IMR-90 (cell line): Measurements from ENCODE around the gene AAGAB. TPM values are rescaled to one million over a fixed set of nuclear protein-coding genes. Genes with fewer than 3 reads are reported as not detected.

Experiments used
- ATAC-seq: fragments of 200-7000 bp; cut with Tn5 transposase; 2 replicates; pipeline ENCODE4 v1.9.1; 2020; ENCODE audit warnings: low read depth, mild to moderate bottlenecking, moderate library complexity
- BruUV-seq: library from RNA; stranded (reverse); fragments of 400-500 nt; replicated peaks from 2 replicates; lab custom pipeline; 2021; lab: Mats Ljungman, UMichigan
- CTCF ChIA-PET: fragments of 300-600 bp; formaldehyde crosslinking; extraction: SDS; loops from one replicate; lab custom pipeline; 2021; ENCODE audit warnings: antibody characterized with exemption; lab: Yijun Ruan, JAX
- POLR2A ChIA-PET: fragments of 300-600 bp; sonication (Branson Sonifier 250); formaldehyde crosslinking; loops from one replicate; lab custom pipeline; 2022; ENCODE audit warnings: antibody characterized with exemption; ENCODE audit not compliant: unreplicated experiment; lab: Charles Lee
- DNase-seq: peaks from one replicate; pipeline ENCODE4 v3.0.0; 2013
- H2AFZ ChIP-seq: replicated peaks from 2 replicates; pipeline ENCODE3; 2013; ENCODE audit warnings: low read length, mild to moderate bottlenecking; ENCODE audit not compliant: poor library complexity
- H2AK5ac ChIP-seq: 2 replicates; pipeline ENCODE4 v1.6.1; 2013; ENCODE audit warnings: low read depth, low read length, inconsistent platforms
- H2AK9ac ChIP-seq: replicated peaks from 2 replicates; pipeline ENCODE3; 2013; ENCODE audit warnings: mild to moderate bottlenecking, low read depth, low read length, moderate library complexity; ENCODE audit not compliant: poor library complexity
- H2BK120ac ChIP-seq: 2 replicates; pipeline ENCODE4 v1.6.1; 2013; ENCODE audit warnings: low read depth, low read length, inconsistent platforms
- H2BK15ac ChIP-seq: 3 replicates; pipeline ENCODE4 v1.6.1; 2013; ENCODE audit warnings: low read depth, low read length, inconsistent platforms
- H2BK20ac ChIP-seq: 2 replicates; pipeline ENCODE4 v1.6.1; 2013; ENCODE audit warnings: low read depth, mild to moderate bottlenecking, inconsistent platforms, low read length, moderate library complexity
- H2BK5ac ChIP-seq: 2 replicates; pipeline ENCODE4 v1.6.1; 2013; ENCODE audit warnings: mild to moderate bottlenecking, low read depth, low read length, inconsistent platforms; ENCODE audit not compliant: poor library complexity, severe bottlenecking
- H3K14ac ChIP-seq: replicated peaks from 2 replicates; pipeline ENCODE4 v1.6.1; 2013; ENCODE audit warnings: low read depth, low read length, inconsistent platforms
- H3K18ac ChIP-seq: 2 replicates; pipeline ENCODE4 v1.6.1; 2013; ENCODE audit warnings: low read depth, low read length, control low read depth
- H3K23ac ChIP-seq: 2 replicates; pipeline ENCODE4 v1.6.1; 2013; ENCODE audit warnings: low read depth, low read length, inconsistent platforms
- H3K27ac ChIP-seq: 2 replicates; pipeline ENCODE4 v1.5.1; 2013; ENCODE audit warnings: mild to moderate bottlenecking, control low read depth, low read length; ENCODE audit not compliant: insufficient read depth
- H3K27me3 ChIP-seq: 2 replicates; pipeline ENCODE4 v1.6.1; 2013; ENCODE audit warnings: low read length; ENCODE audit not compliant: control insufficient read depth, insufficient read depth
- H3K36me3 ChIP-seq: 2 replicates; pipeline ENCODE4 v1.6.1; 2013; ENCODE audit warnings: low read length, mixed read lengths; ENCODE audit not compliant: control insufficient read depth, insufficient read depth
- H3K4ac ChIP-seq: 2 replicates; pipeline ENCODE4 v1.6.1; 2013; ENCODE audit warnings: low read depth, low read length, inconsistent platforms
- H3K4me1 ChIP-seq: 2 replicates; pipeline ENCODE4 v1.6.1; 2013; ENCODE audit warnings: low read length, mixed read lengths; ENCODE audit not compliant: control insufficient read depth, insufficient read depth
- H3K4me2 ChIP-seq: 2 replicates; pipeline ENCODE4 v1.6.1; 2013; ENCODE audit warnings: low read depth, mild to moderate bottlenecking, control low read depth, low read length, moderate library complexity
- H3K4me3 ChIP-seq: 2 replicates; pipeline ENCODE4 v1.5.1; 2013; ENCODE audit warnings: low read depth, mild to moderate bottlenecking, control low read depth, low read length, moderate library complexity; ENCODE audit not compliant: insufficient read depth
- H3K56ac ChIP-seq: 2 replicates; pipeline ENCODE4 v1.6.1; 2013; ENCODE audit warnings: low read length, inconsistent platforms; ENCODE audit not compliant: insufficient read depth; ENCODE audit errors: extremely low read depth
- H3K79me1 ChIP-seq, 2 experiments: 2 replicates each; pipeline ENCODE4 v1.6.1; 2013; ENCODE audit warnings: low read length in 2 of 2, inconsistent platforms in 1 of 2, low read depth in 1 of 2
- H3K9ac ChIP-seq: 2 replicates; pipeline ENCODE4 v1.6.1; 2013; ENCODE audit warnings: low read depth, low read length, control low read depth
- H3K9me1 ChIP-seq: 2 replicates; pipeline ENCODE4 v1.6.1; 2013; ENCODE audit warnings: low read length, inconsistent platforms; ENCODE audit not compliant: insufficient read depth
- H3K9me3 ChIP-seq: 2 replicates; pipeline ENCODE4 v1.6.1; 2013; ENCODE audit warnings: low read length; ENCODE audit not compliant: control insufficient read depth, insufficient read depth
- H4K20me1 ChIP-seq: 2 replicates; pipeline ENCODE4 v1.6.1; 2013; ENCODE audit warnings: low read length, inconsistent platforms; ENCODE audit not compliant: insufficient read depth
- H4K5ac ChIP-seq: 2 replicates; pipeline ENCODE4 v1.6.1; 2013; ENCODE audit warnings: mild to moderate bottlenecking, low read depth, low read length, control low read depth
- H4K8ac ChIP-seq, 2 experiments: 2 replicates each; pipeline ENCODE4 v1.6.1; 2013; ENCODE audit warnings: low read depth in 2 of 2, low read length in 2 of 2, control low read depth in 1 of 2, inconsistent platforms in 1 of 2
- H4K91ac ChIP-seq: 2 replicates; pipeline ENCODE4 v1.6.1; 2013; ENCODE audit warnings: low read depth, low read length, inconsistent platforms; ENCODE audit not compliant: insufficient read depth
- CEBPB ChIP-seq: IDR thresholded peaks from 2 replicates; pipeline ENCODE4 v1.6.1; 2012; ENCODE audit warnings: low read depth, low read length, improper control_type of control experiment
- CHD1 ChIP-seq: IDR thresholded peaks from 2 replicates; pipeline ENCODE4 v1.6.1; 2012; ENCODE audit warnings: low read depth, low read length, improper control_type of control experiment
- FOS ChIP-seq: fragments of 150-350 bp; IDR thresholded peaks from 2 replicates; pipeline ENCODE4 v1.6.1; 2016; ENCODE audit warnings: low read depth, low read length
- MAFK ChIP-seq: IDR thresholded peaks from 2 replicates; pipeline ENCODE4 v1.6.1; 2012; ENCODE audit warnings: low read depth, low read length, improper control_type of control experiment
- MAZ ChIP-seq: IDR thresholded peaks from 2 replicates; pipeline ENCODE4 v1.6.1; 2012; ENCODE audit warnings: low read depth, mild to moderate bottlenecking, low read length, improper control_type of control experiment, moderate library complexity, borderline replicate concordance
- MXI1 ChIP-seq: IDR thresholded peaks from 2 replicates; pipeline ENCODE4 v1.6.1; 2012; ENCODE audit warnings: low read depth, mild to moderate bottlenecking, low read length, moderate library complexity, borderline replicate concordance
- NFE2L2 ChIP-seq: fragments of 150-350 bp; IDR thresholded peaks from 2 replicates; pipeline ENCODE4 v1.6.1; 2016; ENCODE audit warnings: low read depth, mild to moderate bottlenecking, low read length
- POLR2A ChIP-seq: IDR thresholded peaks from 2 replicates; pipeline ENCODE4 v1.6.1; 2012; ENCODE audit warnings: mild to moderate bottlenecking, low read depth, low read length
- SMC3 ChIP-seq: fragments of 150-350 bp; IDR thresholded peaks from 2 replicates; pipeline ENCODE4 v1.6.1; 2016; ENCODE audit warnings: low read depth, mild to moderate bottlenecking, antibody characterized with exemption, low read length, moderate library complexity
- WGBS, 2 experiments: methylation state at CpG; one replicate each; pipeline versions ENCODE4 v1.1.5 to v1.1.7; 2013; ENCODE audit warnings: missing lambda C conversion rate in 2 of 2; ENCODE audit not compliant: insufficient read length in 1 of 2; ENCODE audit errors: extremely low coverage in 2 of 2; 5-methylcytosine and 5-hydroxymethylcytosine counted together
- dilution Hi-C: fragments of 300-500 bp; cut with HindIII; formaldehyde crosslinking; loops from one replicate; pipeline ENCODE4 v1.14.3; 2018; ENCODE audit warnings: low sequenced_read_pairs; ENCODE audit not compliant: unreplicated experiment
- in situ Hi-C: fragments of 300-500 bp; cut with MboI; formaldehyde crosslinking; loops from 3 replicates; pipeline ENCODE4 v1.14.3; 2019; ENCODE audit warnings: low sequenced_read_pairs, inconsistent platforms, mixed read lengths
- intact Hi-C: fragments of 100-400 bp; cut with micrococcal nuclease; formaldehyde crosslinking; loops from 2 replicates; pipeline ENCODE4 v1.10.0; 2022
- polyA plus RNA-seq, 3 experiments: library from polyadenylated mRNA; depleted of rRNA; stranded (reverse); fragments of >200 nt; gene quantifications; 2 replicates each; pipeline ENCODE4 v1.2.3, GENCODE V29; 2012; ENCODE audit warnings: low replicate concordance in 1 of 3
- total RNA-seq: library from RNA; depleted of rRNA; stranded (reverse); fragments of >200 nt; gene quantifications from 2 replicates; pipeline ENCODE4 v1.2.3, GENCODE V29; 2012
- TF ChIP-seq, protein P1 (sequence below): fragments of 150-350 bp; IDR thresholded peaks from 2 replicates; pipeline ENCODE4 v1.6.1; 2016; ENCODE audit warnings: low read depth, mild to moderate bottlenecking, low read length, moderate library complexity, borderline replicate concordance
- TF ChIP-seq, protein P2 (sequence below): fragments of 150-350 bp; IDR thresholded peaks from 2 replicates; pipeline ENCODE4 v1.6.1; 2017; ENCODE audit warnings: mild to moderate bottlenecking, antibody characterized with exemption, low read length, low read depth
- TF ChIP-seq, protein P3 (sequence below): conservative IDR thresholded peaks from 2 replicates; pipeline ENCODE4 v1.5.1; 2012; ENCODE audit warnings: mild to moderate bottlenecking, low read depth, low read length, improper control_type of control experiment

AAGAB gene
- total and polyA plus RNA-seq, 2 of the 4 experiments (the other 2 are of a cell fraction) = 26.1 to 69.7 TPM

DNA sequence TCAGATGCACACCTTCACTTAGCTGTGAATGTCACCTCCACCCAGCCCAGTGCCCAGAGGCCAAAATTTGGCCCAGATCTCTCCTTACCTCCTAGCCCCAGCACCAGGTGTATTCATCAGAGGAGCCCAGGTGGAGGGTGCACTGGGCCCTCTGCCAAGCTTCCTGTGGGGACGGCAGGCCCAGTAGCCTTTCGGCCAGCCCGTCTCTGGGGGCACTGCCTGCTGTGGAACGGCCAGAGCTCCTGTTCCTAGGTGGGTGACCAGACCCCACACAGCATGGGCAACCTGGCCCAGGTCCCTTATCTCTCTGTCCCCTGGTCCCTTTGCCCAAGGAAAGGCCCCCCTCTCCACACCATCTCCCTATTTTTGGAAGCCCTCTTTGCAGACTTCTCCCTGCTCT is 67.8 kb downstream of the AAGAB start:
- Histone ChIP-seq H3K14ac (no peak overlapping the region), H3K23ac (no peak overlapping the region), H2BK5ac (peak overlapping the region; percentile 7), H3K4me2 (no peak overlapping the region), H2BK15ac (no peak overlapping the region), H2AK5ac (no peak overlapping the region), H3K9me1 (peaks cover 57% of the 10 kb centered on the region), H3K18ac (no peak overlapping the region; the same call in 1 of the 2 replicates), H2BK120ac (0 out of 2 replicates have a peak overlapping the region, but pooled peaks have one; percentile 20), H3K9me3 (no peaks in the 10 kb centered on the region), H3K9ac (no peak overlapping the region), H2BK20ac (no peak overlapping the region), H3K79me1 (peaks cover 53 to 95% of the 10 kb centered on the region in 2 experiments), H3K56ac (no peak overlapping the region), H3K4me1 (peaks cover 53% of the 10 kb centered on the region), H4K91ac (no peak overlapping the region), H3K27ac (peak overlapping the region; percentile 30; the same call in 1 of the 2 replicates), H3K4ac (peak overlapping the region; percentile 33), H4K20me1 (no peaks in the 10 kb centered on the region), H4K5ac (peak overlapping the region; percentile 36), H3K4me3 (no peak overlapping the region), H2AK9ac (no peak overlapping the region), H4K8ac (peak overlapping the region in 1 of 2 experiments; percentile 63; a peak in 3 of 4 replicates), H3K36me3 (peaks cover 91% of the 10 kb centered on the region), H2AFZ (no peak overlapping the region), H3K27me3 (no peaks in the 10 kb centered on the region)
- ATAC-seq = no peak
- in situ Hi-C loops (no loop called here), intact Hi-C loops (no loop called here), dilution Hi-C loops (no loop called here)
- no peak for DNase-seq
- no TSS peak for BruUV-seq
- ChIA-PET CTCF (no interaction called here), POLR2A (no interaction called here)
- WGBS, 2 experiments = no CpG with 5 or more reads among the region's 4 CpGs
- TF ChIP-seq NFE2L2 (no peak), MAFK (no peak), MAZ (no peak), POLR2A (no peak), CEBPB (no peak), FOS (no peak), MXI1 (no peak), CHD1 (no peak), SMC3 (no peak)
- TF ChIP-seq, protein P1, sequence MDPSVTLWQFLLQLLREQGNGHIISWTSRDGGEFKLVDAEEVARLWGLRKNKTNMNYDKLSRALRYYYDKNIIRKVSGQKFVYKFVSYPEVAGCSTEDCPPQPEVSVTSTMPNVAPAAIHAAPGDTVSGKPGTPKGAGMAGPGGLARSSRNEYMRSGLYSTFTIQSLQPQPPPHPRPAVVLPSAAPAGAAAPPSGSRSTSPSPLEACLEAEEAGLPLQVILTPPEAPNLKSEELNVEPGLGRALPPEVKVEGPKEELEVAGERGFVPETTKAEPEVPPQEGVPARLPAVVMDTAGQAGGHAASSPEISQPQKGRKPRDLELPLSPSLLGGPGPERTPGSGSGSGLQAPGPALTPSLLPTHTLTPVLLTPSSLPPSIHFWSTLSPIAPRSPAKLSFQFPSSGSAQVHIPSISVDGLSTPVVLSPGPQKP = no peak
- TF ChIP-seq, protein P2, sequence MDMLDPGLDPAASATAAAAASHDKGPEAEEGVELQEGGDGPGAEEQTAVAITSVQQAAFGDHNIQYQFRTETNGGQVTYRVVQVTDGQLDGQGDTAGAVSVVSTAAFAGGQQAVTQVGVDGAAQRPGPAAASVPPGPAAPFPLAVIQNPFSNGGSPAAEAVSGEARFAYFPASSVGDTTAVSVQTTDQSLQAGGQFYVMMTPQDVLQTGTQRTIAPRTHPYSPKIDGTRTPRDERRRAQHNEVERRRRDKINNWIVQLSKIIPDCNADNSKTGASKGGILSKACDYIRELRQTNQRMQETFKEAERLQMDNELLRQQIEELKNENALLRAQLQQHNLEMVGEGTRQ = no peak
- TF ChIP-seq, protein P3, sequence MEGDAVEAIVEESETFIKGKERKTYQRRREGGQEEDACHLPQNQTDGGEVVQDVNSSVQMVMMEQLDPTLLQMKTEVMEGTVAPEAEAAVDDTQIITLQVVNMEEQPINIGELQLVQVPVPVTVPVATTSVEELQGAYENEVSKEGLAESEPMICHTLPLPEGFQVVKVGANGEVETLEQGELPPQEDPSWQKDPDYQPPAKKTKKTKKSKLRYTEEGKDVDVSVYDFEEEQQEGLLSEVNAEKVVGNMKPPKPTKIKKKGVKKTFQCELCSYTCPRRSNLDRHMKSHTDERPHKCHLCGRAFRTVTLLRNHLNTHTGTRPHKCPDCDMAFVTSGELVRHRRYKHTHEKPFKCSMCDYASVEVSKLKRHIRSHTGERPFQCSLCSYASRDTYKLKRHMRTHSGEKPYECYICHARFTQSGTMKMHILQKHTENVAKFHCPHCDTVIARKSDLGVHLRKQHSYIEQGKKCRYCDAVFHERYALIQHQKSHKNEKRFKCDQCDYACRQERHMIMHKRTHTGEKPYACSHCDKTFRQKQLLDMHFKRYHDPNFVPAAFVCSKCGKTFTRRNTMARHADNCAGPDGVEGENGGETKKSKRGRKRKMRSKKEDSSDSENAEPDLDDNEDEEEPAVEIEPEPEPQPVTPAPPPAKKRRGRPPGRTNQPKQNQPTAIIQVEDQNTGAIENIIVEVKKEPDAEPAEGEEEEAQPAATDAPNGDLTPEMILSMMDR = no peak
